K562 (cell line): ENCODE measurements around the gene PQBP1. TPM values are rescaled to one million over a fixed set of nuclear protein-coding genes. Genes with fewer than 3 reads are reported as not detected.

Experiments
- ATF7 ChIP-seq: fragments of 450-650 bp; IDR thresholded peaks from 2 replicates; pipeline ENCODE4 v1.7.1; 2014; ENCODE audit warnings: mild to moderate bottlenecking, moderate library complexity
- CHCHD3 ChIP-seq: fragments of 250-450 bp; sonication (Bioruptor Pico); IDR thresholded peaks from 2 replicates; pipeline ENCODE4 v2.1.2; 2022; ENCODE audit warnings: mild to moderate bottlenecking
- COPS2 ChIP-seq: fragments of 450-650 bp; conservative IDR thresholded peaks from 2 replicates; pipeline ENCODE4 v1.6.1; 2016; ENCODE audit warnings: mild to moderate bottlenecking, moderate library complexity
- CXXC5 ChIP-seq: fragments of 250-450 bp; sonication (Bioruptor Pico); IDR thresholded peaks from 2 replicates; pipeline ENCODE4 v1.8.0; 2022; ENCODE audit warnings: inconsistent platforms, mild to moderate bottlenecking, moderate library complexity
- DLX4 ChIP-seq: fragments of 250-450 bp; sonication (Bioruptor Pico); IDR thresholded peaks from 2 replicates; pipeline ENCODE4 v1.6.1; 2021; ENCODE audit warnings: mild to moderate bottlenecking
- ETS2 ChIP-seq: IDR thresholded peaks from 2 replicates; pipeline ENCODE4 v1.6.1; 2016; ENCODE audit warnings: borderline replicate concordance, missing genetic modification characterization, mild to moderate bottlenecking, moderate library complexity, missing compliant biosample characterization; ENCODE audit not compliant: poor library complexity, severe bottlenecking
- FOS ChIP-seq: IDR thresholded peaks from 3 replicates; pipeline ENCODE4 v1.6.1; 2011; ENCODE audit not compliant: insufficient read length; ENCODE audit errors: extremely low read depth
- MYNN ChIP-seq, 2 experiments: sonication (generic); formaldehyde crosslinking in 1 of 2; IDR thresholded peaks; 2 replicates each; pipeline versions ENCODE4 v1.5.0 to v1.6.1; 2016 to 2020; ENCODE audit warnings: antibody characterized with exemption in 1 of 2, missing genetic modification reagents in 1 of 2
- OTX1 ChIP-seq: fragments of 450-650 bp; formaldehyde crosslinking; IDR thresholded peaks from 2 replicates; pipeline ENCODE4 v1.4.0; 2022; ENCODE audit warnings: mild to moderate bottlenecking
- PRMT5 ChIP-seq: sonication (generic); formaldehyde crosslinking; IDR thresholded peaks from 2 replicates; pipeline ENCODE4 v1.5.0; 2020; ENCODE audit warnings: missing genetic modification reagents
- RUNX1 ChIP-seq: sonication (generic); IDR thresholded peaks from 2 replicates; pipeline ENCODE4 v1.6.1; 2016; ENCODE audit warnings: antibody characterized with exemption, low read depth
- U2AF2 ChIP-seq: fragments of 200-400 bp; formaldehyde crosslinking; optimal IDR thresholded peaks from 2 replicates; pipeline ENCODE3; 2017; ENCODE audit warnings: low read depth, mild to moderate bottlenecking, low read length
- XRCC5 ChIP-seq: fragments of 200-400 bp; formaldehyde crosslinking; IDR thresholded peaks from 2 replicates; pipeline ENCODE4 v1.6.1; 2017; ENCODE audit warnings: low read depth, mild to moderate bottlenecking, low read length
- ZC3H4 ChIP-seq: sonication (generic); formaldehyde crosslinking; IDR thresholded peaks from 2 replicates; pipeline ENCODE4 v1.9.0; 2021; ENCODE audit warnings: missing genetic modification reagents, borderline replicate concordance
- ZEB2 ChIP-seq: fragments of 450-650 bp; IDR thresholded peaks from 2 replicates; pipeline ENCODE4 v1.6.1; 2016
- ZKSCAN3 ChIP-seq: fragments of 250-450 bp; sonication (Bioruptor Pico); IDR thresholded peaks from 2 replicates; pipeline ENCODE4 v1.4.0; 2020
- ZNF232 ChIP-seq: sonication (generic); formaldehyde crosslinking; IDR thresholded peaks from 2 replicates; pipeline ENCODE4 v1.8.0; 2022; ENCODE audit warnings: mild to moderate bottlenecking, missing genetic modification reagents
- polyA plus RNA-seq, 8 experiments: library from polyadenylated mRNA; depleted of rRNA in 4 of 8; stranded (reverse) in 5 of 8; unstranded in 3 of 8; fragments of >200 nt; fragmentation: Nextera tagmentation in 2 of 8; fragmentation: Illumina TruSeq in 1 of 8; extraction: Ambion mirVana in 2 of 8; extraction: Trizol in 1 of 8; gene quantifications; 2 replicates each; pipeline versions ENCODE4 v1.2.1 to v1.2.3, GENCODE V29; 2011 to 2014; ENCODE audit warnings: inconsistent platforms in 1 of 8, missing spikeins in 1 of 8
- total RNA-seq, 7 experiments: library from RNA; depleted of rRNA in 6 of 7; stranded (reverse); fragments of >200 nt in 6 of 7; fragmentation: Illumina TruSeq in 2 of 7; extraction: Trizol in 2 of 7; gene quantifications; 2 replicates each; pipeline versions ENCODE4 v1.2.1 to v1.2.3, GENCODE V29; 2011 to 2021; ENCODE audit warnings: low replicate concordance in 1 of 7
- TF ChIP-seq, protein P1 (sequence below): IDR thresholded peaks from 2 replicates; pipeline ENCODE4 v1.6.1; 2016; ENCODE audit warnings: missing genetic modification characterization, missing compliant biosample characterization
- TF ChIP-seq, protein P2 (sequence below): fragments of 250-450 bp; sonication (Bioruptor Pico); IDR thresholded peaks from 2 replicates; pipeline ENCODE4 v1.5.0; 2020; ENCODE audit warnings: mild to moderate bottlenecking, borderline replicate concordance
- TF ChIP-seq, protein P3 (sequence below): sonication (generic); formaldehyde crosslinking; IDR thresholded peaks from 2 replicates; pipeline ENCODE4 v1.8.1; 2023; ENCODE audit warnings: mild to moderate bottlenecking, missing genetic modification reagents

Gene PQBP1
- total and polyA plus RNA-seq, 9 of the 15 experiments (the other 6 are each of a cell fraction or from before 2014, with no cell fraction given) = 41.3 to 262 (median 112) TPM

DNA sequence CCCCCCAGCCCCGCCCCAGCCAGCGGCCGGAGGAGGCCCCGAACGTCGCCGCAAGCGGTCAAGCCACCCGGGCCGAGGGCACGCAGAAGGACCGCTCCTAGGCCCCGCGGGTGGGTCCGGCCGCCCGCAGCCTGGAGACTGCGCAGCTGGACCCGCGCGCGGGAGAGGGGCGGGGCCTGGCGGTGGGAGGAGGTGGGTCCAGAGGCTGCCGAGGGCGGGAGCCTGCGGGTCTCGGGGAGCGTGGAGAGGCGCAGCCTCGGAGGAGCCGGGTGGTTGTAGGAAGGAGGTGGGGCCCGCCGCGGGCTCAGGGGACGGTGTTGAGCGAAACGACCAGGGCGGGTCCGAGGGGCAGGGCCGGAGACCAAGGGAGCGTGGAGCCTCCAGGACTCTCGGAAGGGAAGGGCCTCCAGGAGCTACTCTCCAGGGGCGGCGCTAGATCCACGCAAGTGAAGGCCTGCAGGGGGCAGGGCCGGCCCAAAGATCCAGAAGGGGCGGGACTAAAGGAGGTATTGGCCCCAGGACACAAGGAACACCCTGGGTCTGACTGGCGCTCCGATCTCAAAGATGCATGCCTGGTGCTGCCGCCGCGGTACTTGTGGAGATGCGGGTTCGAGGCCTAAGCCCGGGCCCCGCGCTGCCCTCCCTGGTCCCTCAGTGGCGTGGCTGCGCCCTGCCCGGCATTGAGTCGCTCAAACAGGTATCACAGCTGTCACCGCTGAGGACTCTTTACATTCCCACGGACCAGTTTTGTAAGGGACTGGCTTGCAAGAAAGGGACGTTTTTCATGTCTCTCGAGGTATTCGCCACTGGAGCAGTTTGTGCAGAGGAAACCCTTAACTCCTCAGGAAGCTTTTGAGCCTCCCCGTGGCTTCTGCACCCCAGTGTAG lies 6.1 kb upstream of the PQBP1 start (continued):
- TF ChIP-seq, protein P1, sequence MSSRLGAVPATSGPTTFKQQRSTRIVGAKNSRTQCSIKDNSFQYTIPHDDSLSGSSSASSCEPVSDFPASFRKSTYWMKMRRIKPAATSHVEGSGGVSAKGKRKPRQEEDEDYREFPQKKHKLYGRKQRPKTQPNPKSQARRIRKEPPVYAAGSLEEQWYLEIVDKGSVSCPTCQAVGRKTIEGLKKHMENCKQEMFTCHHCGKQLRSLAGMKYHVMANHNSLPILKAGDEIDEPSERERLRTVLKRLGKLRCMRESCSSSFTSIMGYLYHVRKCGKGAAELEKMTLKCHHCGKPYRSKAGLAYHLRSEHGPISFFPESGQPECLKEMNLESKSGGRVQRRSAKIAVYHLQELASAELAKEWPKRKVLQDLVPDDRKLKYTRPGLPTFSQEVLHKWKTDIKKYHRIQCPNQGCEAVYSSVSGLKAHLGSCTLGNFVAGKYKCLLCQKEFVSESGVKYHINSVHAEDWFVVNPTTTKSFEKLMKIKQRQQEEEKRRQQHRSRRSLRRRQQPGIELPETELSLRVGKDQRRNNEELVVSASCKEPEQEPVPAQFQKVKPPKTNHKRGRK (tag) = no peak
- TF ChIP-seq CXXC5 = peak; percentile 59; the same call in 1 of the 2 replicates
- TF ChIP-seq PRMT5 = no peak
- TF ChIP-seq, protein P2, sequence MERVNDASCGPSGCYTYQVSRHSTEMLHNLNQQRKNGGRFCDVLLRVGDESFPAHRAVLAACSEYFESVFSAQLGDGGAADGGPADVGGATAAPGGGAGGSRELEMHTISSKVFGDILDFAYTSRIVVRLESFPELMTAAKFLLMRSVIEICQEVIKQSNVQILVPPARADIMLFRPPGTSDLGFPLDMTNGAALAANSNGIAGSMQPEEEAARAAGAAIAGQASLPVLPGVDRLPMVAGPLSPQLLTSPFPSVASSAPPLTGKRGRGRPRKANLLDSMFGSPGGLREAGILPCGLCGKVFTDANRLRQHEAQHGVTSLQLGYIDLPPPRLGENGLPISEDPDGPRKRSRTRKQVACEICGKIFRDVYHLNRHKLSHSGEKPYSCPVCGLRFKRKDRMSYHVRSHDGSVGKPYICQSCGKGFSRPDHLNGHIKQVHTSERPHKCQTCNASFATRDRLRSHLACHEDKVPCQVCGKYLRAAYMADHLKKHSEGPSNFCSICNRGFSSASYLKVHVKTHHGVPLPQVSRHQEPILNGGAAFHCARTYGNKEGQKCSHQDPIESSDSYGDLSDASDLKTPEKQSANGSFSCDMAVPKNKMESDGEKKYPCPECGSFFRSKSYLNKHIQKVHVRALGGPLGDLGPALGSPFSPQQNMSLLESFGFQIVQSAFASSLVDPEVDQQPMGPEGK = no peak
- 0 out of 2 replicates have a peak, but pooled peaks have one; percentile 13 for TF ChIP-seq MYNN (IDR thresholded peaks at IDR 0.05)
- TF ChIP-seq MYNN (CRISPR knock-in tag; IDR thresholded peaks at IDR 0.05) = no peak
- TF ChIP-seq ETS2 = no peak
- no peak for TF ChIP-seq RUNX1
- no peak for TF ChIP-seq ZEB2
- TF ChIP-seq FOS = no peak
- no peak for TF ChIP-seq ZC3H4 (CRISPR knock-in tag)
- TF ChIP-seq, protein P3, sequence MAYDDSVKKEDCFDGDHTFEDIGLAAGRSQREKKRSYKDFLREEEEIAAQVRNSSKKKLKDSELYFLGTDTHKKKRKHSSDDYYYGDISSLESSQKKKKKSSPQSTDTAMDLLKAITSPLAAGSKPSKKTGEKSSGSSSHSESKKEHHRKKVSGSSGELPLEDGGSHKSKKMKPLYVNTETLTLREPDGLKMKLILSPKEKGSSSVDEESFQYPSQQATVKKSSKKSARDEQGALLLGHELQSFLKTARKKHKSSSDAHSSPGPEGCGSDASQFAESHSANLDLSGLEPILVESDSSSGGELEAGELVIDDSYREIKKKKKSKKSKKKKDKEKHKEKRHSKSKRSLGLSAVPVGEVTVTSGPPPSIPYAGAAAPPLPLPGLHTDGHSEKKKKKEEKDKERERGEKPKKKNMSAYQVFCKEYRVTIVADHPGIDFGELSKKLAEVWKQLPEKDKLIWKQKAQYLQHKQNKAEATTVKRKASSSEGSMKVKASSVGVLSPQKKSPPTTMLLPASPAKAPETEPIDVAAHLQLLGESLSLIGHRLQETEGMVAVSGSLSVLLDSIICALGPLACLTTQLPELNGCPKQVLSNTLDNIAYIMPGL (CRISPR knock-in tag) = no peak
- no peak for TF ChIP-seq CHCHD3 (CRISPR knock-in tag)
- TF ChIP-seq XRCC5 = peak; percentile 38; the same call in 1 of the 2 replicates
- TF ChIP-seq ZKSCAN3 (CRISPR knock-in tag) = no peak
- no peak for TF ChIP-seq U2AF2
- no peak for TF ChIP-seq ZNF232 (CRISPR knock-in tag)
- TF ChIP-seq COPS2 = no peak
- peak; percentile 65 for TF ChIP-seq ATF7
- TF ChIP-seq DLX4 (CRISPR knock-in tag) = no peak
- TF ChIP-seq OTX1 = no peak
